NB4 (cell line): ENCODE results near the gene C5orf15.

ENCODE experiments used
- CTCF ChIP-seq: IDR thresholded peaks from one replicate; pipeline ENCODE4 v1.5.1; 2012; ENCODE audit warnings: low read depth, low read length
- MAX ChIP-seq: IDR thresholded peaks from 2 replicates; pipeline ENCODE4 v1.6.1; 2011; ENCODE audit warnings: low read depth, low read length
- MYC ChIP-seq: IDR thresholded peaks from 2 replicates; pipeline ENCODE4 v1.6.1; 2011; ENCODE audit warnings: low read depth, low read length
- POLR2A ChIP-seq: IDR thresholded peaks from 2 replicates; pipeline ENCODE4 v1.6.1; 2011; ENCODE audit warnings: mild to moderate bottlenecking; ENCODE audit not compliant: insufficient read length; ENCODE audit errors: extremely low read depth

GRCh38 chr5:134006115-134006514, 37.7 kb upstream of the C5orf15 start:
- TF ChIP-seq POLR2A (no peak), CTCF (no peak), MAX (no peak), MYC (no peak)
